ENCODE data around the gene TXNRD2.

Gene TXNRD2

DNA sequence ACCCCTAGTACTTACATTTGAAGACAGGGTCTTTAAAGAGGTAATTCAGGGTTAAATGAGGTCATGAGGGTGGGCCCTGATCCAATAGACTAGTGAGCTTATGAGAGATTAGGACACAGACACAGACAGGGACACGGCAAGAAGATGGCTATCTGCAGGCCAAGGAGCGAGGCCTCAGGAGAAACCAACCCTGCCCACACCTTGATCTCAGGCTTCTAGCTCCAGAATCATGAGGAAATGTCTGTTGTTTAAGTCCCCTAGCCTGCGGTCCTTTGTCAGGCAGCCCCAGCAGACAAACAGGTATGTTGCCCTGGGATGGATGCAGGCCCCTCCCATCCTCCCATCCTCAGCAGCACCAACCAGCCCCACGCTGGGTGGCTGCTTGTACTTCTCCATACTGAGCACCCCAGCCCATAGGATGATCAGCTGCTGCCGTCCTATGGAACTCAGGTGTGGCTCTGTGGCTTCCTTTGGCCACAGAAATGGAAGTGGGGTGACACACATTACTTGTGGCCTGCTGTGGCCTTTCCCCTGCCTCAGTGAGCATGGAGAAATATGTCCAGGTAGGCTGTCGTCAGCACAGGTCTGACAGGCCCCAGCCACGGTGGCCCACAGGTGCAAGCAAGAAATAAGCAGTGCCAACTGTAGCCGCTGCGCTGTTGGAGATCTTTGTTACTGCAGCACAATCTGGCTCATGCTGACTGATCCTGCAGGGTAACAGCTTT is 94.8 kb downstream of the TXNRD2 start:
- Histone ChIP-seq H3K9me3 (ENCODE audit: insufficient read depth, low read length) (no peaks in the 10 kb centered on the region), H3K9ac (ENCODE audit: low read length) (no peak overlapping the region), H3K27ac (ENCODE audit: low read length) (no peak overlapping the region), H3K36me3 (replicated peaks; ENCODE audit: low read depth, low read length) (peaks cover 27% of the 10 kb centered on the region), H3K27me3 (ENCODE audit: low read depth, low read length) (no peaks in the 10 kb centered on the region), H3K4me1 (ENCODE audit: low read length) (no peaks in the 10 kb centered on the region), H4K20me1 (ENCODE audit: insufficient read depth, low read length) (peaks cover 14% of the 10 kb centered on the region; the same call in 1 of the 2 replicates), H2AFZ (ENCODE audit: low read depth, low read length) (no peak overlapping the region), H3K79me2 (ENCODE audit: low read length) (peaks cover 18% of the 10 kb centered on the region; the same call in 1 of the 2 replicates), H3K4me2 (ENCODE audit: low read length) (no peak overlapping the region), H3K4me3 (ENCODE audit: low read length) (no peak overlapping the region)
- TF ChIP-seq, protein P1, sequence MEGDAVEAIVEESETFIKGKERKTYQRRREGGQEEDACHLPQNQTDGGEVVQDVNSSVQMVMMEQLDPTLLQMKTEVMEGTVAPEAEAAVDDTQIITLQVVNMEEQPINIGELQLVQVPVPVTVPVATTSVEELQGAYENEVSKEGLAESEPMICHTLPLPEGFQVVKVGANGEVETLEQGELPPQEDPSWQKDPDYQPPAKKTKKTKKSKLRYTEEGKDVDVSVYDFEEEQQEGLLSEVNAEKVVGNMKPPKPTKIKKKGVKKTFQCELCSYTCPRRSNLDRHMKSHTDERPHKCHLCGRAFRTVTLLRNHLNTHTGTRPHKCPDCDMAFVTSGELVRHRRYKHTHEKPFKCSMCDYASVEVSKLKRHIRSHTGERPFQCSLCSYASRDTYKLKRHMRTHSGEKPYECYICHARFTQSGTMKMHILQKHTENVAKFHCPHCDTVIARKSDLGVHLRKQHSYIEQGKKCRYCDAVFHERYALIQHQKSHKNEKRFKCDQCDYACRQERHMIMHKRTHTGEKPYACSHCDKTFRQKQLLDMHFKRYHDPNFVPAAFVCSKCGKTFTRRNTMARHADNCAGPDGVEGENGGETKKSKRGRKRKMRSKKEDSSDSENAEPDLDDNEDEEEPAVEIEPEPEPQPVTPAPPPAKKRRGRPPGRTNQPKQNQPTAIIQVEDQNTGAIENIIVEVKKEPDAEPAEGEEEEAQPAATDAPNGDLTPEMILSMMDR (IDR thresholded peaks at IDR 0.05; ENCODE audit: low read depth, low read length), result no peak
- TF ChIP-seq EZH2phosphoT487 (IDR thresholded peaks at IDR 0.05; ENCODE audit: low read depth), result no peak

DNA sequence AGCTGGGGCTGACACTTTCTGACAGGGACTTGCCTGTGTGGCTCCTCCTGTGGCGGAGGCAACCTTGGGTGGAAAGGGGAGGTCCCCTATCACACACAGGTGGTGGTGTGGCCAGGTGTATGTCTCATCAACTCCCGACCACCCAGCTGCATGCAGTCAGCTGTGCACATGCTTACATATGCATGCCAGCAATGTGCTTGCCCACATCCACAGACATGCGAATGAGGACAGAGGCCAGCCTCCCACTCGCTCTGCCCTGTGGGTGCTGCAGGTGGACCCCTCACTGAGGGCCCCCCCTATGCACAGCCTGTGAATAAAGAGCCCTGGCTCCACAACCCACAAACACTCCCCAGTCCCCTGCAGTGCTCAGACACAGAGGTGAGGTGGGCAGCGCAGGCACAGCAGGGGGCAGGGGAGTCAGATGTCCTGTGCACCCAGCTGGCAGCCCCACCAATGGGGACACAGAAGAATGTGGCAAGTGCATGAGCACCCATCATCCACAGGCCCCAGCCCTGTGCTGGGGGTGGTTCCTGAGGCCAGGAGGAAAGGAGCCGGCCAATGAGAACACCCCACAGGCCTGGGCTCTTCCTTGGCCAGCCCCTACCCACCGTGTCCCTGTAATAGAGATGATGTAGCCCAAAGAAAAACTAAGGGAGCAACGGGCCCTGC is 96.4 kb downstream of the TXNRD2 start:
- Histone ChIP-seq H3K4me1 (ENCODE audit: low read length) (no peaks in the 10 kb centered on the region), H3K27ac (ENCODE audit: low read length) (no peak overlapping the region), H3K79me2 (ENCODE audit: low read length) (peaks cover 6% of the 10 kb centered on the region; the same call in 1 of the 2 replicates), H3K9ac (ENCODE audit: low read length) (no peak overlapping the region), H3K4me3 (ENCODE audit: low read length) (no peak overlapping the region), H3K4me2 (ENCODE audit: low read length) (no peak overlapping the region), H4K20me1 (ENCODE audit: insufficient read depth, low read length) (peaks cover 14% of the 10 kb centered on the region; the same call in 1 of the 2 replicates), H3K36me3 (replicated peaks; ENCODE audit: low read depth, low read length) (peaks cover 16% of the 10 kb centered on the region), H3K27me3 (ENCODE audit: low read depth, low read length) (no peaks in the 10 kb centered on the region), H2AFZ (ENCODE audit: low read depth, low read length) (no peak overlapping the region), H3K9me3 (ENCODE audit: insufficient read depth, low read length) (no peaks in the 10 kb centered on the region)
- TF ChIP-seq, protein P1 (IDR thresholded peaks at IDR 0.05; ENCODE audit: low read depth, low read length), result no peak
- TF ChIP-seq EZH2phosphoT487 (IDR thresholded peaks at IDR 0.05; ENCODE audit: low read depth), result no peak

DNA sequence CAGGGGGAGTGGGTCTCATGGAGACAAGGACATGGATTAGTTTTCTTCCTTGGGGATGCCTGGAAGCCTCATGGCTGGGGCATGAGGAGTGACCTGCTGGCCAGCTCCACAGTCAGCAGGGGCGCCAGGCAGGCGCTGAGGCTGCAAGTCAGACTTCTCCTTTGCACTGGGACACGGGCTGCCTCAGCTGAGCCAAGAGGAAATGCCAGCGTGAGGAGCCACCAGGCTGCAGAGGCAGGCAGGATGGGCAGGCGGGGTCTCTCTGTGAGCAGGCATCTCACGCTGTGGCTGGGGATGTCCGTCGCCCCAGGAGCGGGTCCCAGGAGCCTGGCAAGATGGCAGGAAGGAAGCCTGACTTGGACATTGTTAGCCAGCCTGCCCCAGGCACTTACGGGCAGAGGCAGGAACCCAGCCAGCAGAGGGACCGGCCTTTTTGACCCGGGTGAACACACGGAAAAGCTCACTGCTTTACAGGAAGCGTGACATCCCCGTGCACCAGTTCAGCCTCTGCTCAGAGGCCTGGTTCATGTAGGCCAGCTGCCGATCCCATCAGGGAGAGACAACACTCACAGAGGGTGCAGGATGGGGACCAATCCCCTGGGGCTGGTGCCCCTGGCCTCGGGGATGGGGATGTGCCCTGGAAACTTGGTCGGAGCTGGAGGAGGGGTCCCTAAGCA is 97.1 kb downstream of the TXNRD2 start:
- H3K9ac ChIP-seq (ENCODE audit: low read length), result no peak overlapping the region
- H3K27ac ChIP-seq (ENCODE audit: low read length), result no peak overlapping the region
- H4K20me1 ChIP-seq (ENCODE audit: insufficient read depth, low read length), result peaks cover 14% of the 10 kb centered on the region; the same call in 1 of the 2 replicates
- no peak overlapping the region for H2AFZ ChIP-seq (ENCODE audit: low read depth, low read length)
- TF ChIP-seq, protein P1 (IDR thresholded peaks at IDR 0.05; ENCODE audit: low read depth, low read length), result no peak
- no peak for TF ChIP-seq EZH2phosphoT487 (IDR thresholded peaks at IDR 0.05; ENCODE audit: low read depth)
- H3K79me2 ChIP-seq (ENCODE audit: low read length), result peaks cover 4% of the 10 kb centered on the region; the same call in 1 of the 2 replicates
- no peak overlapping the region for H3K4me2 ChIP-seq (ENCODE audit: low read length)
- no peaks in the 10 kb centered on the region for H3K4me1 ChIP-seq (ENCODE audit: low read length)
- no peak overlapping the region for H3K4me3 ChIP-seq (ENCODE audit: low read length)
- H3K36me3 ChIP-seq (replicated peaks; ENCODE audit: low read depth, low read length), result peaks cover 14% of the 10 kb centered on the region
- no peaks in the 10 kb centered on the region for H3K27me3 ChIP-seq (ENCODE audit: low read depth, low read length)
- no peaks in the 10 kb centered on the region for H3K9me3 ChIP-seq (ENCODE audit: insufficient read depth, low read length)
